Mesendoderm (in vitro differentiated cells): ENCODE results near the gene ZBTB7C. TPM values are rescaled to one million over a fixed set of nuclear protein-coding genes. Genes with fewer than 3 reads are reported as not detected.

ENCODE experiments used
- DNase-seq: peaks from one replicate; pipeline ENCODE4 v3.0.0; 2013
- H2AK5ac ChIP-seq: 2 replicates; pipeline ENCODE4 v1.6.1; 2013; ENCODE audit warnings: low read length, inconsistent platforms
- H2BK120ac ChIP-seq: 2 replicates; pipeline ENCODE4 v1.6.1; 2013; ENCODE audit warnings: low read depth, mild to moderate bottlenecking, low read length, moderate library complexity, mixed read lengths
- H2BK15ac ChIP-seq: replicated peaks from 2 replicates; pipeline ENCODE4 v1.6.1; 2013; ENCODE audit warnings: low read depth, mild to moderate bottlenecking, moderate library complexity
- H2BK5ac ChIP-seq: 2 replicates; pipeline ENCODE4 v1.6.1; 2013; ENCODE audit warnings: low read length, inconsistent platforms
- H3K18ac ChIP-seq: 2 replicates; pipeline ENCODE4 v1.6.1; 2013; ENCODE audit warnings: mild to moderate bottlenecking, low read length, mixed read lengths
- H3K23ac ChIP-seq: one replicate; pipeline ENCODE4 v1.6.1; 2013; ENCODE audit warnings: low read length
- H3K27ac ChIP-seq: 2 replicates; pipeline ENCODE4 v1.5.1; 2013; ENCODE audit warnings: low read depth, mild to moderate bottlenecking, inconsistent platforms, low read length, moderate library complexity
- H3K27me3 ChIP-seq: 2 replicates; pipeline ENCODE4 v1.6.1; 2013; ENCODE audit warnings: low read length, control low read depth, mild to moderate bottlenecking, inconsistent platforms; ENCODE audit not compliant: insufficient read depth, poor library complexity
- H3K36me3 ChIP-seq: 2 replicates; pipeline ENCODE4 v1.6.1; 2013; ENCODE audit warnings: low read length, inconsistent platforms; ENCODE audit not compliant: control insufficient read depth, insufficient read depth
- H3K4ac ChIP-seq: one replicate; pipeline ENCODE4 v1.6.1; 2013; ENCODE audit warnings: low read depth, mild to moderate bottlenecking, low read length, moderate library complexity
- H3K4me1 ChIP-seq: 2 replicates; pipeline ENCODE4 v1.6.1; 2013; ENCODE audit warnings: low read depth, low read length, inconsistent platforms; ENCODE audit not compliant: control insufficient read depth
- H3K4me2 ChIP-seq: 2 replicates; pipeline ENCODE4 v1.6.1; 2013; ENCODE audit warnings: low read length
- H3K4me3 ChIP-seq: 2 replicates; pipeline ENCODE4 v1.5.1; 2013; ENCODE audit warnings: mild to moderate bottlenecking, low read length
- H3K56ac ChIP-seq: one replicate; pipeline ENCODE4 v1.6.1; 2013; ENCODE audit warnings: low read length
- H3K79me1 ChIP-seq: 2 replicates; pipeline ENCODE4 v1.6.1; 2013; ENCODE audit warnings: low read length, inconsistent platforms
- H3K79me2 ChIP-seq: 2 replicates; pipeline ENCODE4 v1.6.1; 2013; ENCODE audit warnings: mild to moderate bottlenecking, low read length; ENCODE audit not compliant: control insufficient read depth, insufficient read depth
- H3K9ac ChIP-seq: 2 replicates; pipeline ENCODE4 v1.6.1; 2013; ENCODE audit warnings: low read length, inconsistent platforms
- H4K5ac ChIP-seq: one replicate; pipeline ENCODE4 v1.6.1; 2013; ENCODE audit warnings: low read length
- H4K8ac ChIP-seq: one replicate; pipeline ENCODE4 v1.6.1; 2013; ENCODE audit warnings: low read depth, mild to moderate bottlenecking, control low read depth, low read length, moderate library complexity
- WGBS: extraction: QIAGEN DNeasy Blood & Tissue Kit; methylation state at CpG from one replicate; pipeline ENCODE4 v1.1.7; 2013; ENCODE audit warnings: low lambda C conversion rate, missing lambda C conversion rate; ENCODE audit not compliant: insufficient coverage; ENCODE audit errors: extremely low coverage; 5-methylcytosine and 5-hydroxymethylcytosine counted together
- small RNA-seq: library from polyadenylated mRNA; stranded (forward); fragments of <200 nt; extraction: miRNeasy Mini kit (QIAGEN cat#:217004); gene quantifications from one replicate; pipeline ENCODE3, GENCODE V24; 2013; ENCODE audit not compliant: insufficient read depth

The ZBTB7C gene

DNA sequence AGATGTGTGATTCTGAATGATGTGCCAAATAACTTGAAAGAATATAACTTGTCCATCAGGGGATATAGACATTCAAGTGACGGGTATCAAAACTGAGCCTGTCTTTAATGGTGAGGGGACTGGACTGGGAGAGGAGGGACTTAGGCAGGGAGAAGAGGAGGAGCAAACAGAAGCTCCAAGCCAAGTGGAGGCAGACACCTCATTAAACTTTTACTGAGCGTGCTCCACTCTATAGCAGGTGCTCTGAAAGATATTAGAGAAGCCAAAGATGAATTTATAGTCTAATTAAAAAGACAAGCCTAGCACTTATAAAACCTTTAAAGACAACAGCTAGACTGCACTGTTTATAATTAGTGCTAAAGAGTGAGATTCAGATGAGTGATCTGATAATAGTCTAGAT is 431.0 kb downstream of the ZBTB7C start:
- DNase-seq, result no peak
- Histone ChIP-seq H2AK5ac (no peak overlapping the region), H2BK120ac (no peak overlapping the region), H2BK15ac (no peak overlapping the region), H3K23ac (no peak overlapping the region), H3K27me3 (no peaks in the 10 kb centered on the region), H3K18ac (no peak overlapping the region), H3K27ac (no peak overlapping the region), H3K79me2 (no peaks in the 10 kb centered on the region), H3K4me1 (peaks cover 10% of the 10 kb centered on the region), H3K4me3 (no peak overlapping the region), H4K8ac (no peak overlapping the region), H3K9ac (no peak overlapping the region), H3K79me1 (no peaks in the 10 kb centered on the region), H3K36me3 (no peaks in the 10 kb centered on the region), H3K56ac (no peak overlapping the region), H3K4ac (no peak overlapping the region), H3K4me2 (no peak overlapping the region), H2BK5ac (no peak overlapping the region), H4K5ac (no peak overlapping the region)
- no CpG with 5 or more reads among the region's 2 CpGs for WGBS

Small RNAs within 50 kb of the gene (small RNA-seq; reads per million reads assigned to genes)
- not detected for gene RNU6-708P
